OCI-LY1 (cell line): Measurements from ENCODE around the gene HIRA.

ENCODE experiments used
- EZH2 ChIP-seq: fragments of 200-600 bp; sonication (generic), shearing (Covaris generic); IDR thresholded peaks from 2 replicates; pipeline ENCODE4 v1.8.0; 2017; ENCODE audit warnings: borderline replicate concordance, mixed run types, mild to moderate bottlenecking, antibody characterized with exemption, low read length, moderate library complexity, mixed read lengths
- TF ChIP-seq, protein P1 (sequence below): fragments of 200-600 bp; sonication (generic), shearing (Covaris generic); IDR thresholded peaks from 2 replicates; pipeline ENCODE4 v1.5.1; 2017; ENCODE audit warnings: mild to moderate bottlenecking, antibody characterized with exemption, low read length, moderate library complexity, mixed read lengths

DNA sequence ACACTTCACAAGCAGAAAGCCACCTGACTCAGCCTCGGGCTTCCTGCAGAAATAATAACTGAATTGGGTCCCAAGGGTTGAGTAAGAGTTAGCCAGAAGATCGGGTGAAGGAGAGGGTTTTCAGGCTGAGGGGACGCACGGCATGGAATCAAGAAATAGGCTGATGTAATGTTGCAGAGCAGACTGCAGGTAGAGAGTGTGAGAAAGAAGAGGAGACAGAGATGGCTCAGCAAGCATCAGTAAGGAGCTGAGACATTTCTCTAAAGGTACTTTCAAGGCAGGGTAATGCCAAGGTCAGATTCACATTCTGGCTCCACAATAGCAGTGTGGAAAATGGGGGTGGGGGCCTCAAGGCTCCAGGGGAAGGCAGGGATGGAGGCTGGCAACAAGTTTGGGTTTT, 18.6 kb downstream of the HIRA start:
- TF ChIP-seq, protein P1, sequence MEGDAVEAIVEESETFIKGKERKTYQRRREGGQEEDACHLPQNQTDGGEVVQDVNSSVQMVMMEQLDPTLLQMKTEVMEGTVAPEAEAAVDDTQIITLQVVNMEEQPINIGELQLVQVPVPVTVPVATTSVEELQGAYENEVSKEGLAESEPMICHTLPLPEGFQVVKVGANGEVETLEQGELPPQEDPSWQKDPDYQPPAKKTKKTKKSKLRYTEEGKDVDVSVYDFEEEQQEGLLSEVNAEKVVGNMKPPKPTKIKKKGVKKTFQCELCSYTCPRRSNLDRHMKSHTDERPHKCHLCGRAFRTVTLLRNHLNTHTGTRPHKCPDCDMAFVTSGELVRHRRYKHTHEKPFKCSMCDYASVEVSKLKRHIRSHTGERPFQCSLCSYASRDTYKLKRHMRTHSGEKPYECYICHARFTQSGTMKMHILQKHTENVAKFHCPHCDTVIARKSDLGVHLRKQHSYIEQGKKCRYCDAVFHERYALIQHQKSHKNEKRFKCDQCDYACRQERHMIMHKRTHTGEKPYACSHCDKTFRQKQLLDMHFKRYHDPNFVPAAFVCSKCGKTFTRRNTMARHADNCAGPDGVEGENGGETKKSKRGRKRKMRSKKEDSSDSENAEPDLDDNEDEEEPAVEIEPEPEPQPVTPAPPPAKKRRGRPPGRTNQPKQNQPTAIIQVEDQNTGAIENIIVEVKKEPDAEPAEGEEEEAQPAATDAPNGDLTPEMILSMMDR, result no peak
- TF ChIP-seq EZH2, result no peak
